Measurements from ENCODE around the gene SULT1A1.
"Not testable (repeated sequence)": the region's sequence is repeated elsewhere in the genome, so short reads cannot be mapped to it uniquely, and the experiment has no call there.

Gene SULT1A1

GRCh38 chr16:28596115-28596630 is 13.7 kb downstream of the SULT1A1 start (continued):
- no peak for TF ChIP-seq ZBTB10 (tag by site-specific recombination; IDR thresholded peaks at IDR 0.05)
- TF ChIP-seq ZNF133 (tag by site-specific recombination; IDR thresholded peaks at IDR 0.05), result no peak
- TF ChIP-seq ELK4 (IDR thresholded peaks at IDR 0.05; ENCODE audit: borderline replicate concordance, low read depth, low read length), result no peak
- no peak for TF ChIP-seq SALL2 (tag by site-specific recombination; IDR thresholded peaks at IDR 0.05; ENCODE audit: borderline replicate concordance)
- no peak for TF ChIP-seq ZNF544 (tag by site-specific recombination; IDR thresholded peaks at IDR 0.05)

GRCh38 chr16:28595451-28595850 is 14.4 kb downstream of the SULT1A1 start:
- peaks cover 0 to 12% of the 10 kb centered on the region in 2 experiments; a peak in 1 of 3 replicates for H3K36me3 ChIP-seq (ENCODE audit: control insufficient read depth in 2 of 2, insufficient read depth in 1 of 2, low read length in 2 of 2)
- CTCF ChIA-PET; H3K9me3 ChIP-seq (ENCODE audit: control insufficient read depth, insufficient read depth, low read depth, low read length); POLR2A ChIA-PET; H3K27ac ChIP-seq (ENCODE audit: extremely low read depth, low read depth, low read length); H3K4me1 ChIP-seq (ENCODE audit: control insufficient read depth, insufficient read depth, low read length); H3K4me3 ChIP-seq (ENCODE audit: low read depth, low read length): not testable (repeated sequence)

- ChIA-PET CTCF (interaction anchor here (0.7 to 1.2 kb wide), 2 partner anchors 23 to 44 kb away, joined by 3 to 4 read pairs; no protein-coding TSS in a partner anchor), POLR2A (interaction anchor here (0.6 kb wide), 1 partner anchor 303 kb away, joined by 5 read pairs; no protein-coding TSS in a partner anchor)
- Histone ChIP-seq H3K9me3 (ENCODE audit: control insufficient read depth, insufficient read depth, low read depth, low read length) (no peaks in the 10 kb centered on the region), H3K36me3 (ENCODE audit: control insufficient read depth in 2 of 2, insufficient read depth in 1 of 2, low read length in 2 of 2) (peaks cover 0 to 27% of the 10 kb centered on the region in 2 experiments; a peak in 1 of 3 replicates), H3K4me1 (ENCODE audit: control insufficient read depth, insufficient read depth, low read length) (no peaks in the 10 kb centered on the region), H3K4me3 (ENCODE audit: low read depth, low read length) (no peak overlapping the region), H3K27ac (ENCODE audit: extremely low read depth, low read depth, low read length) (no peak overlapping the region)
- TF ChIP-seq TCF7L2 (IDR thresholded peaks at IDR 0.05; ENCODE audit: borderline replicate concordance, low read depth, low read length) (no peak), PRDM1 (tag by site-specific recombination; IDR thresholded peaks at IDR 0.05) (no peak), ZNF501 (tag by site-specific recombination; IDR thresholded peaks at IDR 0.05) (no peak), ZNF266 (tag by site-specific recombination; IDR thresholded peaks at IDR 0.05; ENCODE audit: low read depth) (no peak), ZNF785 (tag by site-specific recombination; IDR thresholded peaks at IDR 0.05) (no peak), ZNF10 (tag by site-specific recombination; IDR thresholded peaks at IDR 0.05) (no peak), ZNF341 (tag by site-specific recombination; IDR thresholded peaks at IDR 0.05; ENCODE audit: low read depth) (no peak), ZNF560 (tag by site-specific recombination; IDR thresholded peaks at IDR 0.05; ENCODE audit: borderline replicate concordance) (no peak), ZNF639 (tag by site-specific recombination; IDR thresholded peaks at IDR 0.05) (no peak), REST (tag by site-specific recombination; IDR thresholded peaks at IDR 0.05) (no peak), ZNF23 (tag by site-specific recombination; IDR thresholded peaks at IDR 0.05; ENCODE audit: borderline replicate concordance) (no peak), ZNF214 (tag by site-specific recombination; IDR thresholded peaks at IDR 0.05; ENCODE audit: borderline replicate concordance) (no peak), BCL11A (tag by site-specific recombination; IDR thresholded peaks at IDR 0.05; ENCODE audit: low read depth) (no peak), ZNF629 (tag by site-specific recombination; IDR thresholded peaks at IDR 0.05) (no peak), ZNF558 (tag by site-specific recombination; IDR thresholded peaks at IDR 0.05) (no peak)
Measured at GRCh38 chr16:28592979-28593553, 16.8 kb downstream of the SULT1A1 start.

All from HEK293 (cell line).